ENCODE results near the gene EHMT2. TPM values are rescaled to one million over a fixed set of nuclear protein-coding genes. Genes with fewer than 3 reads are reported as not detected.
A peak's percentile ranks its signal among the peaks of the same experiment; 100 is the strongest.
"Not testable (repeated sequence)": the region's sequence is repeated elsewhere in the genome, so short reads cannot be mapped to it uniquely, and the experiment has no call there.

The EHMT2 gene
- 58.6 and 60.5 TPM in 2 replicates for total RNA-seq (2014; rRNA removed)
- polyA plus RNA-seq (2012), result 50.2 TPM

DNA sequence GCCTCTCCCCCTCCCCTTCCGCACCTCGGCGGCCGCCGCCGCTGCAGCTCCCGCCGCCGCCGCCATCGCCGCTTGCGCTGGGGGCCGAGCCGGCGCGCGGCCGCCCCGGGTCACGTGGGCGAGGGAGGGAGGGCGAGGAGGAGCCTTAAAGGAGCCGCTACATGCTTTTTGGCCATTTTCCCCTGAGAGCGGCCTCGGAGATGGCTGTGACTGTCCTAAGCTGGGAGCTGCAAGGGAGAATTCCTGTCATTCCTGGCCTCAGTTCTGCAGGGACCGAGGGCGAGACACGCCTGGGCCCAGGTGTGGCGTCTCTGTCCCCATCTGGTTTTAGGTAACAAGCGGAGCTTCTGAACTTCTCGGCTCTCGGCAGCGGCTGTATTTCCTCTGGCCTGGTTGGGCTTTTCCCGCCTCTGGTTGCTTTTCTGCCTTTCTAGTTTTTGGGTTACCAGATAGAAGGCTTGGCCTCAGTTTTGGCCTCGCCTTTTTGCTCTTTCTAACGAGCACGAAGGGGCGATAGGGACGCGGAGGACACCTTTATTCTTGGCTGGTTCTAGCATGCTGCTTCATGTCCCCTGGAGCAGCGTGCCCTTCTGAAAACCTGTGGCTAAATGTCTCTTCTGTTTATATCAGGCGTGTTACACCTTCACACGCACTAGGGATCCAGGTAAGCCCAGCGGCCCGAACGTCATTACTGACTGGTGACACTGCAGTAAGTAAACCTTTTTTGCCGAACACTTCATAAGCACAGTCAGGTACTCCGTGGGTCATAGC, at the start of gene EHMT2:
TSS of gene EHMT2 (minus strand) at position 87 of the 771 bp plus-strand sequence. CDS start at position 66, 21 bp downstream.
- peak; percentile 77 for DNase-seq (ENCODE audit: low read depth)

DNA sequence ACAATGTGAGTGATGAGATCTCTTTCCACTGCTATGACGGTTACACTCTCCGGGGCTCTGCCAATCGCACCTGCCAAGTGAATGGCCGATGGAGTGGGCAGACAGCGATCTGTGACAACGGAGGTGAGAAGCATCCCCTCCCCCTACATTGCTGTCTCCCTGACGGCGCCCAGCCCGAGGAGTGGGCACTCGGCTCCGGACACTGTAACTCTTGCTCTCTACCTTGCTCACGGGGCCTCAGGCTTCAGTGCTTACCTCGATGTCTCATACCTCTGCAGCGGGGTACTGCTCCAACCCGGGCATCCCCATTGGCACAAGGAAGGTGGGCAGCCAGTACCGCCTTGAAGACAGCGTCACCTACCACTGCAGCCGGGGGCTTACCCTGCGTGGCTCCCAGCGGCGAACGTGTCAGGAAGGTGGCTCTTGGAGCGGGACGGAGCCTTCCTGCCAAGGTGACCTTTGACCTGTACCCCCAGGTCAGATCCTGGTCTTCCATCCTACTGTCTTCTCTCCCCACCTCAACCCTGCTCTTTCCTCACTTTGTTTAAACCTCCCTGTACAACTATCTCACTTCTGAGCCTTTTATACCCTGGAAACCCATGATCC, 49.7 kb upstream of the EHMT2 start:
- DNase-seq (ENCODE audit: low read depth), result no peak

DNA sequence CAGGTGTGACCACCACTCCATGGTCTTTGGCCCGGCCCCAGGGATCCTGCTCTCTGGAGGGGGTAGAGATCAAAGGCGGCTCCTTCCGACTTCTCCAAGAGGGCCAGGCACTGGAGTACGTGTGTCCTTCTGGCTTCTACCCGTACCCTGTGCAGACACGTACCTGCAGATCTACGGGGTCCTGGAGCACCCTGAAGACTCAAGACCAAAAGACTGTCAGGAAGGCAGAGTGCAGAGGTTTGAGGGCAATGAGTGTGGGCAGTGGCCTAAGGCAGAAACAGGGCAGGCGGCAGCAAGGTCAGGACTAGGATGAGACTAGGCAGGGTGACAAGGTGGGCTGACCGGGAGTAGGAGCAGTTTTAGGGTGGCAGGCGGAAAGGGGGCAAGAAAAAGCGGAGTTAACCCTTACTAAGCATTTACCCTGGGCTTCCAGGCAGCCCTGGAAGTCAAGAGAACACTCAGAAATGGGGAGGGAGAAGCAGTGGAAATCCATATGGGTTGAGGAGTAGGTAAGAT, 48.9 kb upstream of the EHMT2 start:
- DNase-seq (ENCODE audit: low read depth), result no peak

DNA sequence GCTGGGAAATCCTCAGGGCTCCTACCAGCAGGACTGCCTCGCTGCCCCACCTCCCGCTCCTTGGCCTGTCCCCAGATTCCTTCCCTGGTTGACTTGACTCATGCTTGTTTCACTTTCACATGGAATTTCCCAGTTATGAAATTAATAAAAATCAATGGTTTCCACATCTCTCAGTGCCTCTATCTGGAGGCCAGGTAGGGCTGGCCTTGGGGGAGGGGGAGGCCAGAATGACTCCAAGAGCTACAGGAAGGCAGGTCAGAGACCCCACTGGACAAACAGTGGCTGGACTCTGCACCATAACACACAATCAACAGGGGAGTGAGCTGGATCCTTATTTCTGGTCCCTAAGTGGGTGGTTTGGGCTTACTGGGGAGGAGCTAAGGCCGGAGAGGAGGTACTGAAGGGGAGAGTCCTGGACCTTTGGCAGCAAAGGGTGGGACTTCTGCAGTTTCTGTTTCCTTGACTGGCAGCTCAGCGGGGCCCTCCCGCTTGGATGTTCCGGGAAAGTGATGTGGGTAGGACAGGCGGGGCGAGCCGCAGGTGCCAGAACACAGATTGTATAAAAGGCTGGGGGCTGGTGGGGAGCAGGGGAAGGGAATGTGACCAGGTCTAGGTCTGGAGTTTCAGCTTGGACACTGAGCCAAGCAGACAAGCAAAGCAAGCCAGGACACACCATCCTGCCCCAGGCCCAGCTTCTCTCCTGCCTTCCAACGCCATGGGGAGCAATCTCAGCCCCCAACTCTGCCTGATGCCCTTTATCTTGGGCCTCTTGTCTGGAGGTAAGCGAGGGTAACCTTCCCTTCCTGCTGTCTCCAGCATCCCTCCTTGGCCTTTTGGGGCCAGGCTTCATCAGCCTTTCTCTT, 48.2 kb upstream of the EHMT2 start, which contains the start of gene CFB:
TSS of gene CFB (plus strand) at position 589 of the 863 bp plus-strand sequence. CDS start at position 716, 127 bp downstream.
- peak; percentile 69 for DNase-seq (ENCODE audit: low read depth)

DNA sequence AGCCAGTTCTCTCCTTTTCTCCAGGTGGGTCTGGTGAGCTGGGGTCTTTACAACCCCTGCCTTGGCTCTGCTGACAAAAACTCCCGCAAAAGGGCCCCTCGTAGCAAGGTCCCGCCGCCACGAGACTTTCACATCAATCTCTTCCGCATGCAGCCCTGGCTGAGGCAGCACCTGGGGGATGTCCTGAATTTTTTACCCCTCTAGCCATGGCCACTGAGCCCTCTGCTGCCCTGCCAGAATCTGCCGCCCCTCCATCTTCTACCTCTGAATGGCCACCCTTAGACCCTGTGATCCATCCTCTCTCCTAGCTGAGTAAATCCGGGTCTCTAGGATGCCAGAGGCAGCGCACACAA, 47.6 kb upstream of the EHMT2 start:
- DNase-seq (ENCODE audit: low read depth), result no peak

DNA sequence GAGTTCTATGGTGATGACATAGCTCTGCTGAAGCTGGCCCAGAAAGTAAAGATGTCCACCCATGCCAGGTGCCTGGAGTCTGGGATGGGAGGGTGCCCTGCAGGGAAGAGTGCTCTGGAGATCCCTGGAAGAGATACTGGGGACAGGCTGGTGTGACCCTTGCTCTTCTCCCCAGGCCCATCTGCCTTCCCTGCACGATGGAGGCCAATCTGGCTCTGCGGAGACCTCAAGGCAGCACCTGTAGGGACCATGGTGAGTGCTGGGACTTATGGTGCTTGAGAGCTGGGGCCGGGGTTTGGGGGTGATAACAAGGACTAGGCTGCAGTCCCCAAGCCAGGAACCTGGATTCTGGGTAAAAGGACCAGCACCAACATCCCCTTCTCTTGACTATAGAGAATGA, 46.2 kb upstream of the EHMT2 start:
- DNase-seq (ENCODE audit: low read depth), result no peak

DNA sequence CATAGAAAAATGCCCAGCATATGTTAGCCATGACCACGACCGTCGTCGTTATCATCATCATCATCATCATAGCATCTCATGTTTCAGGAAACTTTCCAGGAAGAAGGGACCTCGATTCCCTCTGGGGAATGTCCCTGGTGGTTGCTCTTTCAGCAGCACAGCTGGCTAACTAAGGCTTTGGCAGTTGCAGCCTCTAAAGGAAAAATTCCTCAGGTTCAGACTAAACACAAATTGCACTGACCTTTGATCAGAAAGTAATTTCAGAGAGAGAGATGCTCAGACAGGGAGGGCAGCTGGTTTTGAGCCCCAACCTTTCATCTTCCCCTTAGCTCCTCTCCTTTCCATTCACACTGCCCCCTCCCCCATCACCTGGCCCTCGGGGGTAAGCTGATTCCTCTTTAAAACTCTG, 42.8 kb upstream of the EHMT2 start:
- DNase-seq (ENCODE audit: low read depth), result peak; percentile 50

DNA sequence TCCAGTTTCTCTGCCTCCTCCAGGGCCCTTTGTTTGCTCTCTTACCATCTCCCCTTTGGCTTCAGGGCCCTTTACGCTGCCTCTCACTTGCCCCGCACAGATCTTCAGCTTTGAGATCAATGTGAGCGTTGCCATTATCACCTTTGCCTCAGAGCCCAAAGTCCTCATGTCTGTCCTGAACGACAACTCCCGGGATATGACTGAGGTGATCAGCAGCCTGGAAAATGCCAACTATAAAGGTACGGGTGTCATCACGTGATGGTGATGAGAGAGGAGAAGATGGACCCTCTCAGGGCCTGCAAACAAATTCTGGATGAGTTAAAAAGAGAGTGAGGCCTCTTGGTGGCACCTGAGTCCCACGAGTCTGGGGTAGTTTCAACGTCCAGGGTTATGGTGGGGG, 38.3 kb upstream of the EHMT2 start:
- no peak for DNase-seq (ENCODE audit: low read depth)

DNA sequence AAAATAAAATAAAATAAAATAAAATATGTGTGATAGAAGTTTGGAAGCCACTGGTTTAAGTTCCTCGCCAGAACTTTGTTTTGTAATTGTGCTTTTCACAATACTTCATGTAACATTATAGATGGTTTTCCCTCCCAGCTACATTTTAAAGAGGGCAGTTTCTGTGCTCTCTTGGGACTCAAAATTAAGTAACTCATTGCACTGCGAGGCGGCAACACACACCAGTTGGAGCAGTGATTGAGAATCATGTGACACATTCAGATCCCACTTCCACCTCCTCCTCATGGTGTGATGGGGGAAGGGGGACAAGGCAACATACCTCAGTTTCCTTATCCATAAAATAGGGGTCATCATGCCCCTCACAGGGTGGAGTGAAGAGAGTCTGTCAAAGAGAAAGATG, 37.5 kb upstream of the EHMT2 start:
- no peak for DNase-seq (ENCODE audit: low read depth)

DNA sequence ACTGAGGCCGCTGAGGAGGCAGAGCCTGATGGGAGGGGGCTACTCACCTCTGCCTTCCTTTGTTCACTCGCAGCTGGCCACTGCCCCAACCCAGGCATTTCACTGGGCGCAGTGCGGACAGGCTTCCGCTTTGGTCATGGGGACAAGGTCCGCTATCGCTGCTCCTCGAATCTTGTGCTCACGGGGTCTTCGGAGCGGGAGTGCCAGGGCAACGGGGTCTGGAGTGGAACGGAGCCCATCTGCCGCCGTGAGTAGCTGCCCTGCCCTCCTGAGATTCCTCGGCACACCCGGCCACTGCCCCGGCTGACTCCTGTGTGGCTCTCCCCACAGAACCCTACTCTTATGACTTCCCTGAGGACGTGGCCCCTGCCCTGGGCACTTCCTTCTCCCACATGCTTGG, 36.0 kb upstream of the EHMT2 start:
- DNase-seq (ENCODE audit: low read depth), result no peak

DNA sequence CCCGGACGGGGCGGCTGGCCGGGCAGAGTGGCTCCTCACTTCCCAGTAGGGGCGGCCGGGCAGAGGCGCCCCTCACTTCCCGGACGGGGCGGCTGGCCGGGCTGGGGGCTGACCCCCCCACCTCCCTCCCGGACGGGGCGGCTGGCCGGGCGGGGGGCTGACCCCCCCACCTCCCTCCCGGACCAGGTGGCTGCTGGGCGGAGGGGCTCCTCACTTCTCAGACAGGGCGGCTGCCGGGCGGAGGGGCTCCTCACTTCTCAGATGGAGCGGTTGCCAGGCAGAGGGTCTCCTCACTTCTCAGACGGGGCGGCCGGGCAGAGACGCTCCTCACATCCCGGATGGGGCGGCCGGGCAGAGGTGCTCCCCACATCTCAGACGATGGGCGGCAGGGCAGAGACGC, 34.6 kb upstream of the EHMT2 start:
- DNase-seq (ENCODE audit: low read depth), result not testable (repeated sequence)

DNA sequence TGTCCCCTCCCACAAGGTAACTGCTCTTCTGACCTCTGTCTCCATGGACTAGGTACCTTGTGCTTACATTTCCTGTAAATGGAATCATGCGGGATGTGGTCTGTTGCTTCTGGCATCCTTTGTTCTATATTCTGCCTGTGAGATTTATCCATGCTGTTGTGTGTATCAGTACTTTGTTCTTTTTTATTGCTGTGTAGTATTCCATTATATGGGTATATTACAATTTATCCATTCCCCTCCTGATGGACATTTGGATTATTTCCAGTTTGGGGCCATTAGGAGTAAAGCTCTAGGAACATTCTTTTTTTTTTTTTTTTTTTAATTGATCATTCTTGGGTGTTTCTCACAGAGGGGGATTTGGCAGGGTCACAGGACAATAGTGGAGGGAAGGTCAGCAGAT, 33.5 kb upstream of the EHMT2 start:
- DNase-seq (ENCODE audit: low read depth), result no peak

DNA sequence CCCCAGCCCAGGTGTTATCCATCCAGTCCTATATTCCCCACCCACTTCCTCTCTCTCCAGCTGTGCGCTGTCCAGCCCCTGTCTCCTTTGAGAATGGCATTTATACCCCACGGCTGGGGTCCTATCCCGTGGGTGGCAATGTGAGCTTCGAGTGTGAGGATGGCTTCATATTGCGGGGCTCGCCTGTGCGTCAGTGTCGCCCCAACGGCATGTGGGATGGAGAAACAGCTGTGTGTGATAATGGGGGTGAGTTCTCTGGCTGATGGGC, 31.1 kb upstream of the EHMT2 start:
- DNase-seq (ENCODE audit: low read depth), result no peak

DNA sequence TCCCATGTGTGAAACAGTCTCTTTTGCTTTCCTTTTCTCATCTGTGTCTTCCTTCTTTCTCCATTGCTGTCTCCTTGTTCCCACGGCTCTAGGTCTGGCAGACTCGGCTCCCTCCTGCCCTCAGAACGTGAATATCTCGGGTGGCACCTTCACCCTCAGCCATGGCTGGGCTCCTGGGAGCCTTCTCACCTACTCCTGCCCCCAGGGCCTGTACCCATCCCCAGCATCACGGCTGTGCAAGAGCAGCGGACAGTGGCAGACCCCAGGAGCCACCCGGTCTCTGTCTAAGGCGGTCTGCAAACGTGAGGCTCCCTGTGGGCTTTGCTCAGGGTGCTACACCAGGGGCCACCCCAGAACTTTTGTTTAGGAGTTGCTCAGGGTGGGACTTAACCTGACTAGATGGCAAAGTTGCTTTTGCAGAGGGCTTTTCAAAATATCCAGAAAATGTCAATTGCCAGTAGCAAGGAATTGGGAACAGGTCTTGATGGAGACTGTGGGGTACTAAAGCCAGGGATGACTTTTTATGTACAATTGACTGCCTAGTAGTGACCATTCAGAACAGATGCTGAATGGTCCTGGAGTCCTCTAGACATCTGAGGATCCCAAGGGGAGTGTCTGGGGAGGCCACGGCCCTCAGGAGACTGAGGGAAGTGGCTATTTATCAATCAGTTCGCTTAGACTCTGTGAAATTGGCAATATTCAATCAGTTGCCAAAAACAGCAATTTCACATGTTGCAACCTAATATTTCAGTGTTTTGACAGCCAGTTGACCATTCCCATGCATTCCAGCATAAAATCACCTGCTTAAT, 30.6 kb upstream of the EHMT2 start:
- no peak for DNase-seq (ENCODE audit: low read depth)

DNA sequence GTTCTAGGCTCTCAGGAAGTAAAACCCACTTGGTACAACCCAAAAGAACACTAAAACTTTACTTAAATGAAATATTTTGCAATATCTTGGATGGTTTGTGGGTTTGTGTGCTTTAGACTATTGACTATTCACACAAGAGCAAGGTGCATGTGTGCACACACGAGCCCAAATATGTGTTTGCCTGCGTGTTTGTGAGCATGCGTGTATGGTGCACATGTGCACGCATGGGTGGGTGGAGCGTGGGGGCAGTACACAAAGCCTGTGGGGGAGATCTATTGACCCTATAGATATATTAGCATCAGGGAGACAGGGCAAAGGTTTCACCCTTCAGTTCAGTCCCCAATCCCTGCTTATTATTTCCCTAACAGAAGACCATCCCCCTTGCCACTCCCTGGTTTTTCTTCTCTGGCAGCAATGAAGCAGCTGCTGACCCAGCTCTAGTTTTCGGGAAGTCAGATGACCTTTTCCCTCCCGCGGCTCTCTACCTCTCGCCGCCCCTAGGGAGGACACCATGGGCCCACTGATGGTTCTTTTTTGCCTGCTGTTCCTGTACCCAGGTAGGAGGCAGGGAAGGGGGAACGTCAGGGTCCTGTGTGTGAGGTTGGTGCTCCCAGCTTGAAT, 29.9 kb upstream of the EHMT2 start, which contains the start of gene C2:
TSS of gene C2 (plus strand) at position 476 of the 621 bp plus-strand sequence. CDS start at position 512, 36 bp downstream.
- no peak for DNase-seq (ENCODE audit: low read depth)

DNA sequence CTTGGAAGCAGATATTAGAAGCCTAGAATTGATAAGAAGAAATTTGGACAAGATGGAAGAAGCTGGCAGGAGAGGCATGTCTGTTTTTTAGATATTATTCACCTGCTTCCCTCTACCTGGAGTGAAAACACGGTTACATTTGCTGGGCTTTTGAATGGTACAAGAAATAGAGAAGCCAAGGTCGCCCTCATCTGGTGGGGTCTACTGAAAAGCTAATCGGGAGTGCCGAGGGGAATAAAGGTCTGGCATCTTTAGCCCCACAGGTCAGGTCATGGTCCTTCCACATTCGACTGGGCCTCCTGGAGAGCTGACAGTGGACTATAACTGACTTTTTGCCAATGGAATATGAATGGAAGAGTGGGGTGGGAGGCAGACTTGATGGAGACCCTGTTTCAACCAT, 25.4 kb upstream of the EHMT2 start:
- no peak for DNase-seq (ENCODE audit: low read depth)

DNA sequence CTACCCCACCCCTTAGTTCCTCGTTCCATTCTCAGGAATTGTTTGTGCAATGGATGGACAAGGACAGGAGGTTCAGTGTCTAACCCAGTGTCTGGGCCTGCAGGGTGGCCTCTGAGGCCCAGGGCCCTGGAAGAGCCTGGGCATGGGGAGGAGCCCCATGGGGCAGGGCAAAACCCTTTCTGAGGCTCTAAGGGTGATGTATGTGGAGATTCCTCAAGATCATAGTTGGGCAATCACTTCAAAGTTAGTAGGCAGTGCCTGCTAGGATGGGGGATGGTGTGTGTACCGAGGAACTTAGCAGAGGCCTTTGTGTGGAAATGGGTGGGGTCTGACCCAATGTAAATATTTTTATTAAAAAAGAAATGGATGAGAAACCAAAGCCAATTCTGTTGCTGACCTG, 23.3 kb upstream of the EHMT2 start:
- no peak for DNase-seq (ENCODE audit: low read depth)

DNA sequence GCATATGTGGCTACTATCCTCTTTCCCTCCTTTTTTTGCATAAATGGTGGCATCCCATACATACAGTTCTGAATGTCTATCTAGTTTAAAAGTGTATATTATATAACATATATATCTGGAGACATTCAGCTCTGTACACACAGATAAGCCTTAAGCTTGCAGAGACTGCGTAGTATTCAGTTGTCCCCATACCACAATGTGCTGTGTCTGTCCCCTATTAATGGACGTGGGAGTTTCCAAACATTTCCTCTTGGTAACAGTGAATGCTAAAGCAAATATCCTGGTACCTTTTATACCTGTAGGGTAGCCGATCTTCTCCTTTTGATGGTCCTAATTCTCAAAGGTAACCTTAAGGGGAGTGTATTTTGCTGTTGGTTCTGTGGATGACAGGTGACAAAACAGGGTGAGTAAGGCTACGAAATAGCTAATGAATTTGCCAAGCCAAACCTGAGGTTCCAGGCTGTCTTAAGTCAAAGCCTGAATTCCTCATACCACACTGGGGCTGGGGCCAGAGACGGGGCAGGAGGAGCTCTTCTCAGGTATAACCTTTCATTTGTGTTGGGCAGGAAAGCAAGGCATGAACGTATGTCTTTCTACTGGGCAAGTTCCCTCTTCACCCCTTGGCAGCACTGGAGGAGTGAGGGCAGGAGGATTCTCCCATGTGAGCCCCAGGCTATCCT, 22.3 kb upstream of the EHMT2 start:
- DNase-seq (ENCODE audit: low read depth), result no peak

DNA sequence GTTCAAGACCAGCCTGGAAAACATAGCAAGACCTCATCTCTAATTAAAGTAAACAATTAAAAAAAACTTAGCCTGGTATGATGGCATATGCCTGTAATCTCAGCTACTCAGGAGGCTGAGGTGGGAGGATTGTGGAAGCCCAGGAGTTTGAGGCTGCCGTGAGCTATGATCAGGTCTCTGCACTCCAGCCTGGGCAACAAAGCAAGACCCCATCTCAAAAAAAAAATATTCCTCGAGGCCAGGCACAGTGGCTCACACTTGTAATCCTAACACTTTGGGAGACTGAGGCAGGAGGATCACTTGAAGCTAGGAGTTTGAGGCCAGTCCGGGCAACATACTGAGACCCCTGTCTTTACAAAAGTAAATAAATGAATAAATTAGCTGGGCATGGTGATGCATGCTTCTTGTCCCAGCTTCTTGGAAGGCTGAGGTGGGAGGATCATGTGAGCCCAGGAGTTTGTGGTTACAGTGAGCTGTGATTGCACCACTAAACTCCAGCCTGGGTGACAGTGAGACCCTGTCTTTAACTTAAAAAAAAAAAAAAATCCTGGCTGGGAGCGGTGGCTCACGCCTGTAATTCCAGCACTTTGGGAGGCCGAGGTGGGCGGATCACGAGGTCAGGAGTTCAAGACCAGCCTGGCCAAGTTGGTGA, 20.7 kb upstream of the EHMT2 start:
- no peak for DNase-seq (ENCODE audit: low read depth)

DNA sequence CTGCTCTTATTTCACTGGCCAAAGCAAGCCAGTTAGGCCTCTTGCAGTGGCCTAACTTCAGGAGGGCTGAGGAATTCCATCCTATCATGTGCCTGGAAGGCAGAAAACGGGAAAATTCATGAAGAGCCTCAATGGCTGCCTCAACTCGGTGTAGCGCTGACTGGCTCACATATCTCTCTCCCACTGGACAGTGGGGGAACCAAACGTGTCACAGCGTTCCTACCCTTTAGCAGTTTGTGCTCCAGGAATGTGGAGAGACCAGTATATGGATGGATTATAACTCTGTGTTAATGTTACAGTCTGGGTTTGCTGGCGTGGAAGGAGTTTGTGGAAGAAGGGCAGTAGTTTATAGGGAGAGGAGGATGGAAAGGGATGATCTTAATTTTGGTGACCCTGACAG, 18.3 kb upstream of the EHMT2 start:
- DNase-seq (ENCODE audit: low read depth), result no peak
